H54 (cell line): ENCODE results near the gene NFATC2IP.
"Not testable (repeated sequence)": the region's sequence is repeated elsewhere in the genome, so short reads cannot be mapped to it uniquely, and the experiment has no call there.

ENCODE experiments used
- DNase-seq: peaks from one replicate; pipeline ENCODE4 v3.0.0; 2011; ENCODE audit warnings: low spot score, mixed read lengths; ENCODE audit not compliant: insufficient read length
- FAIRE-seq: peaks from 3 replicates; lab custom pipeline; 2011; peaks lifted over from hg19 to GRCh38; lab: Jason Lieb, UNC
- POLR2A ChIP-seq: IDR thresholded peaks from 2 replicates; pipeline ENCODE4 v1.6.1; 2011; ENCODE audit warnings: low read depth, mild to moderate bottlenecking, low read length

NFATC2IP gene

DNA sequence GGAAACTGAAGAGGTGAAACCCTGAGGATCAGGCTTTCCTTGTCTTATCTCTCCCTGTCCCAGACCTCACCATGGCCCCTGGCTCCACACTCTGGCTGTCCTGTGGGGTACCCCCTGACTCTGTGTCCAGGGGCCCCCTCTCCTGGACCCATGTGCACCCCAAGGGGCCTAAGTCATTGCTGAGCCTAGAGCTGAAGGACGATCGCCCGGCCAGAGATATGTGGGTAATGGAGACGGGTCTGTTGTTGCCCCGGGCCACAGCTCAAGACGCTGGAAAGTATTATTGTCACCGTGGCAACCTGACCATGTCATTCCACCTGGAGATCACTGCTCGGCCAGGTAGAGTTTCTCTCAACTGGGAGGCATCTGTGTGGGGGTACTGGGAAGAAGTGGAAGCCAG lies 17.6 kb upstream of the NFATC2IP start:
- no peak for FAIRE-seq
- TF ChIP-seq POLR2A: no peak
- no peak for DNase-seq

DNA sequence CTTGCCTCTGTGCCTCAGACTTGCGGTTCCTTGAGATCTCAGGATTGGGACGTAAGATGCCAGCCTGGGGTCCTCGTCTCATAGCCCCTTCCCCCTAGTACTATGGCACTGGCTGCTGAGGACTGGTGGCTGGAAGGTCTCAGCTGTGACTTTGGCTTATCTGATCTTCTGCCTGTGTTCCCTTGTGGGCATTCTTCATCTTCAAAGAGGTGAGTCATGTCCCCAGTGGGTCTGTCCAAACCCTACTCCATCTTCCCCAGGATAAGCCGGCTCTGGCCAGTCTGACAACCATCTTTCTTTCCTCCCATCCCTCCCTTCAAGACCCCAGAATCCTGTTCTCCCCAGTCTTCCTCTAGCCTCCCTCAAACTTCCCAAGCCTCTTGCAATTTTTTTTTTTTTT lies 15.4 kb upstream of the NFATC2IP start:
- no peak for DNase-seq
- no peak for TF ChIP-seq POLR2A
- no peak for FAIRE-seq

GRCh38 chr16:28935924-28936783 lies 14.6 kb upstream of the NFATC2IP start:
- DNase-seq (peak; percentile 45), FAIRE-seq (no peak)
- no peak for TF ChIP-seq POLR2A

- FAIRE-seq (no peak), DNase-seq (no peak)
- no peak for TF ChIP-seq POLR2A
Measured at GRCh38 chr16:28936784-28937155, 14.0 kb upstream of the NFATC2IP start.

DNA sequence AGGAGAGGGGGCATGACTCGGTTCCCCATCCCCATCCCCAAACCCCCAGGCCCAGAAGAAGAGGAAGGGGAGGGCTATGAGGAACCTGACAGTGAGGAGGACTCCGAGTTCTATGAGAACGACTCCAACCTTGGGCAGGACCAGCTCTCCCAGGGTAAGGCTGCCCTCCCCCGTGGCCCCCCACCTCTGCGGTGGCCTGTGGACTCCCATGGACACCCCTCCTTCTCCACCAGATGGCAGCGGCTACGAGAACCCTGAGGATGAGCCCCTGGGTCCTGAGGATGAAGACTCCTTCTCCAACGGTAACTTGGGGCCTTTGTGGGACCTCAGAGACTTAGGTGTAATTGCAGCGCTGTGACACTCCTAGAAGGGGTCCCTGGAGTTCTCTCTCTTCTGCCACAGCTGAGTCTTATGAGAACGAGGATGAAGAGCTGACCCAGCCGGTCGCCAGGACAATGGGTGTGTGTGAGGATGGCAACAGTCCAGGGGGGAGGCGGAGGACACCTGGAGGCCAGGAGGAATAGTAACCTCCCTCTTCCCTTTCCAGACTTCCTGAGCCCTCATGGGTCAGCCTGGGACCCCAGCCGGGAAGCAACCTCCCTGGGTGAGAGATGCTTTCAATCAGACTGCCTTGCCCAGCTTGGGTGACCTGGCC lies 13.4 kb upstream of the NFATC2IP start:
- FAIRE-seq (no peak), DNase-seq (no peak)
- TF ChIP-seq POLR2A: no peak

DNA sequence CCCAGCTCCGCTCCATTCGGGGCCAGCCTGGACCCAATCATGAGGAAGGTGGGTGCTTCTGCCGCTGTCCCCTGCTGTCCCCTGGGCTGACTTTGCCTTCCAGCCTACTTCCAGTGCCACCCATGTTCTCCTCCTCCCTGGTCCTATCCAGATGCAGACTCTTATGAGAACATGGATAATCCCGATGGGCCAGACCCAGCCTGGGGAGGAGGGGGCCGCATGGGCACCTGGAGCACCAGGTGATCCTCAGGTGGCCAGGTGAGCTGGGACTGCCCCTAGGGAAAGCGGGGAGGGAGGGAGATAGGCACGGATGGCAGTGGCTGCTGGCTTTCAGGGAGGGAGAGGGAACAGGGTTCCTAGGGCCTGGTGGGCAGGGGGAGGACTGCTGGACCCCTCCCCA lies 12.0 kb upstream of the NFATC2IP start:
- no peak for TF ChIP-seq POLR2A
- no peak for FAIRE-seq
- no peak for DNase-seq

DNA sequence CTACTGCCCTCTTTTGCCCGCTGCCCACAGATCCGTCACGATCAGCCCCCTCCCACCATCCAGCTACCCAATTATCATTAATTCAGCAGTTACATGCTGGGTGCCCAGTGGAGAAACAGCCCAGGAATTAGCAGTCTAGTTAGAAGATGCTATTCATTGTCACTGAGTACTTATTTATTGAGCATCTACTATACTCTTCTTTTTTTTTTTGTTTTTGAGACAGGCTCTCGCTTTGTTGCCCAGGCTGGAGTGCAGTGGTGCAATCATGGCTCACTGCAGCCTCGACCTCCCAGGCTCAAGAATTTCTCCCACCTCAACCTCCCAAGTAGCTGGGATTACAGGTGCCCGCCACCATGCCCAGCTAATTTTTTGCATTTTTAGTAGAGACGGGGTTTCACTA lies 10.9 kb upstream of the NFATC2IP start:
- FAIRE-seq, DNase-seq: not testable (repeated sequence)

- no peak for DNase-seq
- no peak for TF ChIP-seq POLR2A
- FAIRE-seq: no peak
Measured at GRCh38 chr16:28943281-28943680, 7.5 kb upstream of the NFATC2IP start.

DNA sequence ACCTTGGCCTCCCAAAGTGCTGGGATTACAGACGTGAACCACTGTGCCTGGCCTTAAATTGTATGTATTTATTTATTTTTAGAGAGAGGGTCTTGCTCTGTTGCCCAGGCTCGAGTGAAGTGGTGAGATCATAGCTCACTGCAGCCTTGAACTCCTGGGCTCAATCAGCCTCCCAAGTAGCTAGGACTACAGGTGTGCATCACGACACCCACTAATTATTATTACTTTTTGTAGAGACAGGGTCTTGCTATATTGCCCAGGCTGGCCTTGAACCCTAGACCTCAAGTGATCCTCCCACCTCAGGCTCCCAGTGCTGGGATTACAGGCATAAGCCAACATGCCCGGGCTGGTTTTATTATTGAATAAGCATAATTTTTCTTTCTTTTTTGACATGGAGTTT lies 4.1 kb upstream of the NFATC2IP start:
- DNase-seq (no peak), FAIRE-seq (no peak)
- TF ChIP-seq POLR2A: no peak

- peak; percentile 51 for DNase-seq
- no peak for TF ChIP-seq POLR2A
- FAIRE-seq: no peak
Measured at GRCh38 chr16:28951410-28951943, 740 bp downstream of the NFATC2IP start.

GRCh38 chr16:28958216-28958615 lies 7.5 kb downstream of the NFATC2IP start:
- DNase-seq (no peak), FAIRE-seq (no peak)
- no peak for TF ChIP-seq POLR2A

- FAIRE-seq: no peak
- DNase-seq: no peak
- TF ChIP-seq POLR2A: no peak
Measured at GRCh38 chr16:28958836-28959235, 8.1 kb downstream of the NFATC2IP start.

- no peak for FAIRE-seq
- TF ChIP-seq POLR2A: no peak
Measured at GRCh38 chr16:28964072-28964471, 13.3 kb downstream of the NFATC2IP start.

GRCh38 chr16:28964496-28964895 lies 13.8 kb downstream of the NFATC2IP start:
- FAIRE-seq (no peak), DNase-seq (no peak)
- TF ChIP-seq POLR2A: no peak

More at GRCh38 chr16:28964072-28964471, 13.3 kb downstream of the NFATC2IP start:
- no peak for DNase-seq

GRCh38 chr16:28967156-28967555 lies 16.4 kb downstream of the NFATC2IP start:
- TF ChIP-seq POLR2A: no peak
- no peak for DNase-seq
- no peak for FAIRE-seq

GRCh38 chr16:28969696-28970095 lies 19.0 kb downstream of the NFATC2IP start:
- not testable (repeated sequence) for FAIRE-seq, DNase-seq
